Measurements from ENCODE around the gene PHF21B.

PHF21B gene

DNA sequence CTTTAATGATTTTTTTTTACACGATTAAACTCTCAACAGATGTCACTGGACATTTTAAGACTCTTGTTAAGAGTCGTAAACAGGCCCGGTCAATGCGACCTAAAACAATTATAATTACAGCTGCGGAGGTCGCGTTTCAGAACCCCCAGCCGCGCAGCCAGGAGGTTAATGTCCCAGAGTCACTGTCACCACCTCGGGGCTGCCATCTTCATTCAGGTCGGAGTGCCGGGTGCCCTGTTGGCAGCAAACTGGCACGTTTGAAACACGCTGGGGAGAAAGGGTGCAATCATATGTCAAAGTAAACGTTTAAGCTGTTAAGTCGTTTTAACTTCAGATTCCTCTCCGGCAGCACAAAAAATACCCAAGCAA lies 711 bp upstream of the PHF21B start:
- Histone ChIP-seq H3K4me2 (ENCODE audit: low read length) (peak overlapping the region; percentile 89), H3K27me3 (ENCODE audit: control insufficient read depth, insufficient read depth, low read length) (peaks cover 50% of the 10 kb centered on the region), H3K4me3 (ENCODE audit: low read length) (peak overlapping the region; percentile 72), H3K9me3 (replicated peaks; ENCODE audit: low read length) (no peaks in the 10 kb centered on the region), H3K9ac (ENCODE audit: low read depth, low read length) (no peak overlapping the region), H3K36me3 (ENCODE audit: insufficient read depth, low read length) (no peaks in the 10 kb centered on the region), H3K4me1 (ENCODE audit: control insufficient read depth, insufficient read depth, low read length) (peaks cover 9% of the 10 kb centered on the region)

DNA sequence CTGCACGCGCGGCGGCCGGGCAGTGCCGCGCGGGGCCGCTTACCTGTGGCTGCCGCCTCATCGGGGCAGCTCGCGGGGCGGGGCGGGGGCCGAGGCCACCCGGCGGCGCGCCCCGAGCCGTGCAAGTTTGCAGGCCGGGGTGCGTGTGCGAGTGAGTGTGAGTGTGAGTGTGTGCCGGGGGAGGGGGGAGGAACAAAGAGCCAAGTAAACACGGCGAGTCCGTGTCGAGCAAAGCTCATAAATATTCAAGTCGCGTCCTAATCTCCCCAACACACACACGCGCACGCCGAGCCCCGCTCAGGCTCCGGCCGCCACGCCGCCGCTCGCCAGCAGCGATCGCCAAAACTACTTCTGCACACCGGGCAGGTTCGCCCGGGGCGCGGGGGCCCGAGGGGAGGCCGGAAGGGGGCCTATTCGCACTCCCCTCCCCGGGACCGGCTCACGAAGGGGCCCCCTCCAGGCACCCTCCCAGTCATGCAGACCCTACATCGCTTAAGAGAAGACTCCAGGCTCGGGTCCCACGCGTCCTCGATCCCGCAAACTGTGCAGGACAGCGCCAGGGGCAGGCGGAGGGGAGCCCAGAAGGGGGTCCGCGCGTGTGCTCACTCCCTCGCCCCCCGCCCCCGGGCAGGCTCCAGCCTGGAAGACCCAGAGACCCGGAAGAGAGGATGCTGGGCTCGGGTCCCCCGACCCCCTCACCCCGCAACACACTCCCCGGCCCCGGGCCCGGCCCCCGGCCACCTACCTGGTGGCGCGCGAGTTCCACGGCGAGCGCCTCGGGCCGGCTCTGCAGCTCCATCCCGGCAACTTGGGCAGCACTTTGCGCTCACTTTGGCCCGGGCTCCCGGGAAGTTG lies 827 bp downstream of the PHF21B start:
- Histone ChIP-seq H3K27me3 (ENCODE audit: control insufficient read depth, insufficient read depth, low read length) (peaks cover 58% of the 10 kb centered on the region), H3K36me3 (ENCODE audit: insufficient read depth, low read length) (no peaks in the 10 kb centered on the region), H3K9ac (ENCODE audit: low read depth, low read length) (no peak overlapping the region)

DNA sequence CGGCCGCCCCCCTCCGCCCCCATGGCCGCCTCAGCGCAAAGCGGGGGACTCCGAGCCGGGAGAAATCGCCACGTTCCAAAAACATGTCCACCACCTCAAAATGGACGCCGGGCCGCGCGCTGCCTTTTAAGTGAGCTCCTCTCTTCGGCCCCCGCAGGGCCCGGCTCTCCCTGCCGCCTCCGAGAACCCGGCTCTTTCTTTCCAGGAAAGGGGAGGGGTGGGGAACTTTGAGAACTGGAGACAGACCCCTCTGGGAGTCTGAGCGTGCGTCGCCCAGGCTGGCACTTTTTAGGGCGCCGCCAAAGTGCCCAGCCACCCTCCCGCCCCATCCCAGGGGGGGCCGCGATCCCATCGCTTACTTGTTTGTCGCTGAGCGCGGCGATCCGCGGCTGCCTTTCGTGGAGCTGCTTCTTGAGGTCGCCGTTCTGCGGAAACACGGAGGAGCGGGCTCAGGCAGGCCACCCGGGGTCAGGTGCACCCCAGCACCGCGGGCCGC lies 1.6 kb downstream of the PHF21B start:
- Histone ChIP-seq H3K4me1 (ENCODE audit: control insufficient read depth, insufficient read depth, low read length) (peaks cover 9% of the 10 kb centered on the region), H3K9me3 (replicated peaks; ENCODE audit: low read length) (no peaks in the 10 kb centered on the region), H3K4me3 (ENCODE audit: low read length) (peak overlapping the region; percentile 27)

More for the DNA sequence above, 827 bp downstream of the PHF21B start:
- H3K4me1 ChIP-seq (ENCODE audit: control insufficient read depth, insufficient read depth, low read length), result peaks cover 9% of the 10 kb centered on the region
- no peak overlapping the region for H3K4me3 ChIP-seq (ENCODE audit: low read length)
- H3K9me3 ChIP-seq (replicated peaks; ENCODE audit: low read length), result no peaks in the 10 kb centered on the region
- H3K4me2 ChIP-seq (ENCODE audit: low read length), result peak overlapping the region; percentile 70

DNA sequence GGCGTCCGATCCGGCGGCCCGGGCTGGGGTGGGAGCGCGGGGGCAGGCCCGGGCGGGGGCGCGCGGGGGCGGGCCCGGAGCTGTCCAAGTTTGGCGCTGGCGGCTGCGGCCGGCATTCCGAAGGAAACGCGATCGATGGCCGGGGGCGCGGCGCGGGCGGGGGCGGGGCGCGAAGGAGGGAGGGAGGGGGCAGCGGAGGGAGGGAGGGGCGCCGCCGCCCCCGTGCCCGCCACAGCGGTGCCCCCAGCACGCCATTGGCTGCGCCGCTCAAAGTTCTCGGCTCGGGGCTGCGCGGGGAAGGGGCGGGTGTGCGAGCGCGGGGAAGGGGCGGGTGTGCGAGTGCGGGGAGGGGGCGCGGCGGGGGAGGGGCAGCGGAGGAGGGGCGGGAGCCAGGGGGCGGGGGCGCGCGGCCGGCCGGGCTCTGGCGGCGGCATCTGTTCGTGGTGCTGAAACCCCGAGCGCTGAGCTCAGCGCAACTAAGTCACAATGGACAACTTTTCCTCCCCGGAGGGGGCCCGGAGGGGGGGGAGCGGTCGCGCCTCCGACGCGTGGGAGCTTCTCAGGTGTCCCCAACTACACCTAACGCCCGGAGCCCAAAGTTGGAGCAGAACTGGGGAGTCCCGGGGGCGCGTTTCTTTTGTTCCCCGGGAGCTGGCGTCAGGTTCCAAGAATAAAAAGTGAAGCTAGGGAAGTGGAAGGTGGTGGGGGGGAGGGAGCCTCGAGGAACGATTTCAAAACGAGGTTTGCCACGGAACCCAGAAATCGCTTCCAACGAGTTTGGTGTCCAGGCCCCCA lies 2.2 kb downstream of the PHF21B start:
- Histone ChIP-seq H3K4me3 (ENCODE audit: low read length) (peak overlapping the region; percentile 27), H3K9me3 (replicated peaks; ENCODE audit: low read length) (no peaks in the 10 kb centered on the region), H3K36me3 (ENCODE audit: insufficient read depth, low read length) (no peaks in the 10 kb centered on the region), H3K9ac (ENCODE audit: low read depth, low read length) (no peak overlapping the region), H3K4me2 (ENCODE audit: low read length) (peak overlapping the region; percentile 70), H3K4me1 (ENCODE audit: control insufficient read depth, insufficient read depth, low read length) (peaks cover 9% of the 10 kb centered on the region), H3K27me3 (ENCODE audit: control insufficient read depth, insufficient read depth, low read length) (peaks cover 61% of the 10 kb centered on the region)

More for the DNA sequence above, 1.6 kb downstream of the PHF21B start:
- peak overlapping the region; percentile 70 for H3K4me2 ChIP-seq (ENCODE audit: low read length)
- H3K27me3 ChIP-seq (ENCODE audit: control insufficient read depth, insufficient read depth, low read length), result peaks cover 61% of the 10 kb centered on the region
- no peak overlapping the region for H3K9ac ChIP-seq (ENCODE audit: low read depth, low read length)
- no peaks in the 10 kb centered on the region for H3K36me3 ChIP-seq (ENCODE audit: insufficient read depth, low read length)

DNA sequence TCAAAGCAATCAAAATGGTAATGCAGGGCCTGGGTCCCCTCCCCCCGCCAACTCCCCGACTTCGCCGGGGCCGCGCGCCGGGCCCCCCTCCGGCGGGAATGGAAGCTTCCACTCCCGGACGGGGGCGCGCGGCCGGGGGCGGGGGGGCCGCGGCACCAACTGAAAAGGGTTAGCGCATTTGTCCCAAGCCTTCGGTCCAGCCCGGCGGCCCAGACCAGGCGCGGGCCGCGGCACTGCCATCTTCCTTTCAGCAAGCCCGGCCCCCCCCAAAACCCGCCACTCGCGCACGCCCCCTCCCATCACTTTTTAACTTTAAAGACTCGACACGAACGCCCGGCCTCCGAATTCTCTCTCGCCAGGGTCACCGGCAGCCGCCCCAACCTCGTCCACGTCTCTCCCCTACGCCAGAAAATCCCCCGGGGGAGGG lies 2.8 kb downstream of the PHF21B start:
- no peak overlapping the region for H3K9ac ChIP-seq (ENCODE audit: low read depth, low read length)
- H3K9me3 ChIP-seq (replicated peaks; ENCODE audit: low read length), result no peaks in the 10 kb centered on the region
- H3K36me3 ChIP-seq (ENCODE audit: insufficient read depth, low read length), result no peaks in the 10 kb centered on the region
- no peak overlapping the region for H3K4me2 ChIP-seq (ENCODE audit: low read length)
- H3K27me3 ChIP-seq (ENCODE audit: control insufficient read depth, insufficient read depth, low read length), result peaks cover 55% of the 10 kb centered on the region
- H3K4me1 ChIP-seq (ENCODE audit: control insufficient read depth, insufficient read depth, low read length), result peaks cover 9% of the 10 kb centered on the region
- no peak overlapping the region for H3K4me3 ChIP-seq (ENCODE audit: low read length)

DNA sequence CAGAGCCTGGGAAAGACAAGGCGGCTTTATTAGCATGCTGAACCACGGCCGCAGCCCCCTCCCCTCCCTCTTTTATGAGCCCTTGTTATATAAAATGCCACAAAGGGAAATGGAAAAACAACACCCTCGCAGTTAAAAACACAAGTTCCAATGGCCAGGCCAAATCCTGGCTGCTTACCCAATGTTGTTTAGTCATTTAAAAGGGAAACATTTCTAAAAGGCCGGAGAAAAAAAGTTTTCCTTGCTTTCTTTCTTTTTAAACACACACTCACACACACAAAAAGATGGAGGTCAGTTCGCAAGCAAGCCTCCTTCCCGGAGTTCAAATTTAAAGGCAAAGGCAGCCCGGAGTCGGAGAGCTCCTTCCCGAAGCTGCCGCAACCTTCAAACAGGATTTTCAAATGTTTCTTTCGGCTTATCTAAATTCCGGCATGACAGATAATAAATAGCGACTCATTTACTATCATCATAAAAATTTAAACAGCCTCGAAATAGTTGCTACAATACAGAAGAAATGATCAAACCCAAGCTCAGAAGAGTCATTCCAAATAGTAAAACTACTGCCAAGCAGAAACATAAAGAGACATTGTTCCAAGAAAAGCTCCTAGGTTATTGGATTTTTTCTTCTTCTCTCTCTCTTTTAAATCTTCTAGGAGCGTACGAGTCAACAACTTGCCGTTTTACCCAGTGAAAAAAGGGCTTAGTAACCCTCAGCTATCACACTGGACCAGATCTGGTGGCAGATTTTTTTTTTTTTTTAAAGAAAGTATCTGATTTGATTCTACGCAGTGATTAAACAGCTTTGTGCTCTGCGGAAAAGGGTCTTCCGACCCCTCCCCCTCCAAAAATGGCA lies 3.5 kb downstream of the PHF21B start:
- no peak overlapping the region for H3K4me3 ChIP-seq (ENCODE audit: low read length)
- no peak overlapping the region for H3K4me2 ChIP-seq (ENCODE audit: low read length)
- H3K9me3 ChIP-seq (replicated peaks; ENCODE audit: low read length), result no peaks in the 10 kb centered on the region
- H3K4me1 ChIP-seq (ENCODE audit: control insufficient read depth, insufficient read depth, low read length), result peaks cover 9% of the 10 kb centered on the region
- peaks cover 49% of the 10 kb centered on the region for H3K27me3 ChIP-seq (ENCODE audit: control insufficient read depth, insufficient read depth, low read length)
- no peaks in the 10 kb centered on the region for H3K36me3 ChIP-seq (ENCODE audit: insufficient read depth, low read length)
- no peak overlapping the region for H3K9ac ChIP-seq (ENCODE audit: low read depth, low read length)

DNA sequence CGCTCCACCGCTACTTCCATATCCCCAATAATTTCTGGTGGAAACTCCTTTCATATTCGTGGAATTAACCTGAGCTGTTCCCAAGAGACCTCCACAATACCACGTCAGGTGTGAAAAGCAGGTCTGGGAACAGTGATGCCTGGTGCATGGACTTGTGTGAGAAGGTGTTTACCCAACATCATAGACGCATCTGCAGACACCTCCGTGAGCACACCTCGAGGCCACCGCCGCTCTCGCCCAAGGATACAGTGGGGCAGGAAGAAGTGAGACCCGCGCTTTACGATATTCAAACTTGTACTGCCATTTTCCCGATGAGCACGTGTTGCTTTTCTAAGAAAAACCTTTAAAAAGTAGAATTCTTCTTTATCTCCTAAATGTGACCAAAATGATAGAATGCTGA lies 8.2 kb downstream of the PHF21B start:
- no peaks in the 10 kb centered on the region for H3K9me3 ChIP-seq (replicated peaks; ENCODE audit: low read length)
- no peak overlapping the region for H3K4me3 ChIP-seq (ENCODE audit: low read length)
- H3K36me3 ChIP-seq (ENCODE audit: insufficient read depth, low read length), result no peaks in the 10 kb centered on the region
- no peaks in the 10 kb centered on the region for H3K4me1 ChIP-seq (ENCODE audit: control insufficient read depth, insufficient read depth, low read length)
- H3K9ac ChIP-seq (ENCODE audit: low read depth, low read length), result no peak overlapping the region
- no peak overlapping the region for H3K4me2 ChIP-seq (ENCODE audit: low read length)
- peaks cover 37% of the 10 kb centered on the region for H3K27me3 ChIP-seq (ENCODE audit: control insufficient read depth, insufficient read depth, low read length)

DNA sequence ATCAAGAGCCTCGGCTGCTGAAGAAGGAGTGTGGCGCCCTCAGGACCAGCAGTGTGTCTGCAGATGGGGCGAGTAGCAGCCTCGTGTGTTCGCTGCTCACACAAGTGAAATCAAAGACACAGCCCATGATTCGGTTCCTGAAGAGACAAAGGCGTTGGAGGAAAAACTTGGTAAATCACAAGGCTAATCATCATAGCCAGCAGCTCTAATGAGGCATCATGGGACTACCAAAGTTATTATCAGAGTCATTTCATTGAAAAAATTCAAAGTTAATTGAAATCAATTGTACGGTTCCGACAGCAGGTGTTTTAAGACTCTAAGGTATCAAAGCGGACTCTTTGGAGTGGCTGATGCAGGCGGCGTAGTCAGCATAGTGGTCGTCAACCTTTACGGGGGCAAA lies 9.5 kb downstream of the PHF21B start:
- peaks cover 24% of the 10 kb centered on the region for H3K27me3 ChIP-seq (ENCODE audit: control insufficient read depth, insufficient read depth, low read length)
- H3K9ac ChIP-seq (ENCODE audit: low read depth, low read length), result no peak overlapping the region
- no peak overlapping the region for H3K4me2 ChIP-seq (ENCODE audit: low read length)
- no peaks in the 10 kb centered on the region for H3K4me1 ChIP-seq (ENCODE audit: control insufficient read depth, insufficient read depth, low read length)
- no peak overlapping the region for H3K4me3 ChIP-seq (ENCODE audit: low read length)
- H3K9me3 ChIP-seq (replicated peaks; ENCODE audit: low read length), result no peaks in the 10 kb centered on the region
- H3K36me3 ChIP-seq (ENCODE audit: insufficient read depth, low read length), result no peaks in the 10 kb centered on the region

DNA sequence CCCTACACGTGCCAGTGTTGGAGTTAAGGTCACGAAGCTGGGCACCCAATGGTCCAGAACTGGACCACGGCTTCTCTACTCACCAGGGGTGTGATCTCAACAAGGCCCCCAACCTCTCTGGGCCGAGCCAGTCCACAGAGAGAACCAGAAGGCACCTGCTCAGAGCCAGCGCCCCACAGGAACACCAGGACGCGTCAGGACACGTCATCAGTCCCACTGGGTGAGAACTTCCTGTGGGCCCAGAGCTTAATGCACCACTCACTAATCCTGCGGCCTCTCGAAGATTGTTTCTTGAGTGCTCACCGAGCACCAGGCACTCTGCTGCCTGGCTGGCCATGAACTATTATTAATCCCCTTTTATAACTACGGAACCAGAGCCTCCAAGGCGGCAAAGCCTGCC lies 10.1 kb downstream of the PHF21B start:
- Histone ChIP-seq H3K4me3 (ENCODE audit: low read length) (no peak overlapping the region), H3K4me2 (ENCODE audit: low read length) (no peak overlapping the region), H3K9me3 (replicated peaks; ENCODE audit: low read length) (no peaks in the 10 kb centered on the region), H3K36me3 (ENCODE audit: insufficient read depth, low read length) (no peaks in the 10 kb centered on the region), H3K27me3 (ENCODE audit: control insufficient read depth, insufficient read depth, low read length) (peaks cover 24% of the 10 kb centered on the region), H3K9ac (ENCODE audit: low read depth, low read length) (no peak overlapping the region), H3K4me1 (ENCODE audit: control insufficient read depth, insufficient read depth, low read length) (no peaks in the 10 kb centered on the region)

DNA sequence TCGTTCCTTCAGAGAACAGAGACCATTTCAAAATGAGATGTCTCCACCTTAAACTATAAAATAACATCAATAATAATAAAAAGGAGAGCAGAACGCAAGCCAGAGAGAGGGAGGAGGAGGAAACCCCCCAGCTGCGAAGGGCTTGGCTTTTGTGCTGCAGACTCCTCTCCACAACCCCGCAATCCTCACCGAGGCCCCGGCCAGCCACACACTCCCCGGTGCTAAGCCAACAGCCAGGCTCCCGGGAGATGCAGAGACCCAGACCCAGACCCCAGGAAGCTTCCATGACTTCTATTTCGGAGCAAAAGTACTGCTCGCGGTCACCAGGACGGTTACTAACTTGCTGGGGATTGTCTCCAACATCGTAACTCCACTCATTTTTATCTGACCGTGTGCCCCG lies 10.6 kb downstream of the PHF21B start:
- Histone ChIP-seq H3K4me2 (ENCODE audit: low read length) (no peak overlapping the region), H3K4me1 (ENCODE audit: control insufficient read depth, insufficient read depth, low read length) (no peaks in the 10 kb centered on the region), H3K9me3 (replicated peaks; ENCODE audit: low read length) (no peaks in the 10 kb centered on the region), H3K27me3 (ENCODE audit: control insufficient read depth, insufficient read depth, low read length) (peaks cover 24% of the 10 kb centered on the region), H3K4me3 (ENCODE audit: low read length) (no peak overlapping the region), H3K36me3 (ENCODE audit: insufficient read depth, low read length) (no peaks in the 10 kb centered on the region), H3K9ac (ENCODE audit: low read depth, low read length) (no peak overlapping the region)

DNA sequence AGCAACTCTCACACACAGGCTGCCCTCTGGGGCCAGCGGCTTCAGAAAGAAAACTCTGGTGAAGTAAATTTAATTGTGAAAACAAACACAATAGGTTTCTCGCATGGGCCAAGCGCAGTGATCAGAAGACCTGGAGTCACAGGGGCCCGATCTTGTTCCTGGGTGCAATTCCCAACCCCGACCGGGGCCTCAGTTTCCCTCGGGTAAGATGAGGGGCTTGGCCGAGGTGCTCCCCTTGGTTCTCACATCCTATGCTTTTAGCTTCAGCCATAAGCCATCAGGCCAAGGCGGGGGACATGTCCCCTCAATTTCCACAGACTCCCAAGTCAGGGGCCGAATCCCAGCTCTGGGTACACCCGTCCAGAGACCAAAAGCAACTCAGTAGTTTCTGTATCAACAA lies 11.5 kb downstream of the PHF21B start:
- peaks cover 27% of the 10 kb centered on the region for H3K27me3 ChIP-seq (ENCODE audit: control insufficient read depth, insufficient read depth, low read length)
- no peaks in the 10 kb centered on the region for H3K36me3 ChIP-seq (ENCODE audit: insufficient read depth, low read length)
- H3K9me3 ChIP-seq (replicated peaks; ENCODE audit: low read length), result no peaks in the 10 kb centered on the region
- H3K4me1 ChIP-seq (ENCODE audit: control insufficient read depth, insufficient read depth, low read length), result no peaks in the 10 kb centered on the region
- H3K4me2 ChIP-seq (ENCODE audit: low read length), result no peak overlapping the region
- H3K4me3 ChIP-seq (ENCODE audit: low read length), result no peak overlapping the region
- H3K9ac ChIP-seq (ENCODE audit: low read depth, low read length), result no peak overlapping the region

All from skeletal muscle satellite cell (primary cell).